ENCODE results near the gene PIGA.

Gene PIGA, protein sequence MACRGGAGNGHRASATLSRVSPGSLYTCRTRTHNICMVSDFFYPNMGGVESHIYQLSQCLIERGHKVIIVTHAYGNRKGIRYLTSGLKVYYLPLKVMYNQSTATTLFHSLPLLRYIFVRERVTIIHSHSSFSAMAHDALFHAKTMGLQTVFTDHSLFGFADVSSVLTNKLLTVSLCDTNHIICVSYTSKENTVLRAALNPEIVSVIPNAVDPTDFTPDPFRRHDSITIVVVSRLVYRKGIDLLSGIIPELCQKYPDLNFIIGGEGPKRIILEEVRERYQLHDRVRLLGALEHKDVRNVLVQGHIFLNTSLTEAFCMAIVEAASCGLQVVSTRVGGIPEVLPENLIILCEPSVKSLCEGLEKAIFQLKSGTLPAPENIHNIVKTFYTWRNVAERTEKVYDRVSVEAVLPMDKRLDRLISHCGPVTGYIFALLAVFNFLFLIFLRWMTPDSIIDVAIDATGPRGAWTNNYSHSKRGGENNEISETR

DNA sequence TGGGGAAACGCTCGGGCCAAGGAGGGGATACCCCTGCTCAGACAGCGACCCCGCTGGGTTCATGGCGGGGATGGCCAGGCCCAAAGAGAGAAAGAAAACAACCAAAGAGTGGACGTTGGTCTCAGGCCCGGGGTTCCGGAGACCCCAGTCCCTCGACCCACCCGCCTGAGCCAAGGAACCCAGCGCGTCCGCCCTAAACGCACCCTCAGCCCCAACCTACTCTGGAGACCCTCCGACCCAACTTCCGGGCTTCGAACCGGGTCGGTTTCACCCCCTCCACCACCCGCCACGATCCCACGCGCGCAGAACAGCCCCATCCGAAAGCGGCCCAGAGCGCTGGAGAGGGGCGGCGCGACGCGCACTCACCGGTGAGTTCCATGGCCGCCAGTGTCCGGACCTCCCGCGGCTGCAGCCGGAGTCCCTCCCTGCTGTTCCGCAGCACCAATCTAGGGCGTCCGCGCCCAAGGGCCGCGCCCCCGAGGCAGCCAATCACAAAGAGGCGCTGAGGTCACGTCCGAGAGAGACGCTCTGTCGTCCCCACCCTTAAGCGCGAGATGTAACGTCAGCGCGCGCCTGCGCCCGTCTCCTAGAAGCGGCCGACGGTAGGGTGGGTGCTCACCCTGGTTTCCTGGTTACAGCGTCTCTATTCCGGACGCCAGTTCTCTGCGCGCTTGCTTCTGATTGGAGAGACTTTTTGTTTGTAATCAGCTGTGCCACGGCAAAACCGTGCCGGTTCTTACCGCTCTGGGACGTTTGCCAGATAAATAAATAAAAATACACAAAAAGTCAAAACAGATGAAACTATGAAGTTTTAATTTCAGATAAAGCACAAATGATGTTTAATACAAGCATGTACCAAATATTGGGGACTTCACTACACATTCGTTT lies at the start of gene PIGA:
PIGA (minus strand) TSS at position 389 of the 888 bp plus-strand sequence. CDS start 3,593 bp downstream, outside the sequence.
- peak; percentile 71 to 76 for DNase-seq (ENCODE audit: low read depth in 2 of 2)

DNA sequence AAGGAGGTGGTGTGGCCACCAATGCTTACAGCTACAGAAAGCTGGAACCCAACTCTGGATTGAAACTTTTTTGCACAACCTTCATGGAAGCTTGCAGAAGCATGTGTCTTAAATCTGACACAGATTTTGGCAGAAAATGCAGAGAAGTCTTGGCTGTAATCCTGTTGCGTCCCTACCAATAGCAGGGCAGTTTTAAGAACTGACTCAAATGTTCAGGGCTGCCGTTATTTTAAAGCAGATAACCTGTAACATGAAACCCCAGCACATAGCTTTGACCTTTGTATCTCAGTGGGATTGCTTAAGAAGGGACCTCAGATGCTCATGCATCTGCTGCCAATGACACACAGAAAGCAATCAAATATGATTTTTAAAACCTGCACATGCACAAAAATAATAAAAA lies 49.0 kb upstream of the PIGA start, which contains the start of gene VEGFD:
VEGFD (minus strand) TSS at position 110 of the 400 bp plus-strand sequence. CDS start 467 bp downstream, outside the sequence.
- DNase-seq (ENCODE audit: low read depth in 2 of 2): no peak

DNA sequence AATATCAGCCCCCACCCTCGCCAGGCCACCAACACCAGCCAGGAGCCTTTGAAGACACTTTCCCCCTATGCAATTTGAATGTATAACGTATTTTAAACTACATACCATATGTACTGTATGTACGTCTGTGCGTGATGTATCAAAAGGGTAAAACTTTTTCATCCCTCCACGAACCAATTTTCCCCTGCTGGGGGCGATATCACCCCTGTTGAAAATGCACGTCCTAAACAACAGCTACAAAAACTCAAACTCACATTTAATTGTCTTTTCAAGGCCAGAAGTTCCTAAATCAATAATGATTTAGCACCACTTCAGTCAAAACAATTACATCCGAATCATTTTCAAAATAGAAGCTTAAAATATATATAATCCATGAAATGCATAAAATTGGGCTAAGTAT lies 47.5 kb upstream of the PIGA start:
- DNase-seq (ENCODE audit: low read depth in 2 of 2): no peak

DNA sequence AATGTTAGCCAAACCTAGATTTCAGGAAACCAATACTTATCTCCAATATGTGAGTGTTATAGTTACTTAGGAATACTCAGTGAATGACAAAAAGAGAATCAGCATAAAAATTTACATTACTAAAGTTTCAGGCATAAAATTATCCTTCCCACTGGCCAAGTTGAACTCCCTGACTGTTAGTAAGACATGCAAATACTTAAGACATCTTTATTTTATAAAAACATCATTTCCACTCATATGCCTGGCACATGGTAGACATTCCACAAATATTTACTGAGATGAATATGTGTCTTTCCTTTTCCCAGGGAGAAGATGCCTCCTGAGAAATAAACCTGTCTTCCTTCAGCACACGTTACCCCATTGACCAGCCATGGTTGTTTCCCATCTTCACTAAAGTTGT lies 41.6 kb upstream of the PIGA start:
- DNase-seq (ENCODE audit: low read depth in 2 of 2): no peak

DNA sequence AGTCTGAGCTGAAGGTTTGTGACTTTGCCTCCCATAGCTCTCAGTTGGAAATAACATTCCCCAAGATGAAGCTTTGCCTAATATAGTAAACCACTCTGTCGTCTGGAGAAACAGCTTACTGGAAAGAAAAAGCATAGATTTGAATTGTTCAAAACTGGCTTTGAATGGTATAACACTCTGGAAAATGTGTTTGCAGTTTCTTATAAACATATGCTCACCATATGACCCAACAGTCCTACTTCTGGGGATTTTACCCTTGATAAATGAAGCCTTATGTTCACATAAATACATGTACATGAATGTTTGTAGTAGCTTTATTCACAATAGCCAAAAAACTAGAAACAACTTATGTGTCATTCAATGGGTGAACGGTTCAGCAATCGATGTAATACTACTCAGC lies 38.7 kb upstream of the PIGA start:
- no peak for DNase-seq (ENCODE audit: low read depth in 2 of 2)

DNA sequence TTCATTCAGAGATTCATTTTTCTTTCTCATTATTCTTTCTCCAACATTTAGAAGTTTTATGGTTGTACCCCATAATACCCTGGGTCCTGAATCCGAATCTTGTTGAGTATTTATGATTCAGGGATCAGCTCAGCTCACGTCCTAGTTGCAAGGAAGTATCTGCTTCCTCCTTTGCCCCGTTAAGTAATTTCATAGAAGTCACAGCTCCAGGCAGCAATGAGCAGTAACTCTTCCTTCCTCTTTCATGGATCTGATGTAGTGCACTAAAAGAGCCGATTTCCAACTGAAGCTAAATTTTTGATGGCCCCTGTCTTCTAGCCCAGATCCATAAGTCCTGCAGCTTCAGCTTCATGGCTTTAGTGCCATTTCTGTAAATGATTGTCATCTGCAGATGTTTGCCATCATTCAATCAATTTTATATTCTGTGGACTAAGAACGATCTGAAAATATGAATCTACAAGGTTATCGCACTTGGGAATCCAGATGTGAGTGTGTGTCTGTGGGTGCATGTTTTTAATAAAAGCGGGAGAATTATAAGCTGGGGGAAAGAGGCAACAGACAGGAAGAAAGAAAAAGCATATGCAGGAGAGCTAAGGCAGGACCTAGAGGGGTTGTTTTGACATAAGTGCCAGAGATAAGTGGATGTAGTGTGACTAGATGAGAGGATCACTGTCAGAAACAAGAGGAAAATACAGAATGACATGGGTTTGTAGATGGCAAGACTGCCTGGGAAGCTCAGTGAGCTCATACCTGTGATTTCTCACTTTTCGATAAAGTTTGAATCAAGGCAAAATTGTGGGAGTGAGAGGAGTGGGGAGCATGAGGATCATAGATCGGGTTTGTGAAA lies 31.4 kb upstream of the PIGA start:
- no peak for DNase-seq (ENCODE audit: low read depth in 2 of 2)

DNA sequence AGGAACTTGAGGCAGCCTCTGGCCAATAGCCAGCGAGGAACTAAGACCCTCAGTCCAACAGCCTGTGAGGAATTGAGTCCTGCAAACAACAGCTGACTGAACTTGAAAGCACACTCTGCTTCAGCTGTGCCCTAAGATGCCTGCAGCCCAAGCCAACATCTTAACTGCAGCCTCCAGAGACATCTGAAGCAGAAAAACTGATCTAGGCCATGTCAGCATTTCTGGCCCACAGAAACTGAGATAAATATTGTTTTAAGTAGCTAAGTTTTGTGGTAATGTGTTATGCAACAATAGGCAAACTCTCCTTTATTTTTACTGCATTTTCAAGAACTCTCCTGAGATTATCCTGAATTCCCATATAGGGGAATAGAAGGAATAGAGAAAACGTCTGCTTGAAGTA lies 24.4 kb upstream of the PIGA start:
- DNase-seq (ENCODE audit: low read depth in 2 of 2): no peak

DNA sequence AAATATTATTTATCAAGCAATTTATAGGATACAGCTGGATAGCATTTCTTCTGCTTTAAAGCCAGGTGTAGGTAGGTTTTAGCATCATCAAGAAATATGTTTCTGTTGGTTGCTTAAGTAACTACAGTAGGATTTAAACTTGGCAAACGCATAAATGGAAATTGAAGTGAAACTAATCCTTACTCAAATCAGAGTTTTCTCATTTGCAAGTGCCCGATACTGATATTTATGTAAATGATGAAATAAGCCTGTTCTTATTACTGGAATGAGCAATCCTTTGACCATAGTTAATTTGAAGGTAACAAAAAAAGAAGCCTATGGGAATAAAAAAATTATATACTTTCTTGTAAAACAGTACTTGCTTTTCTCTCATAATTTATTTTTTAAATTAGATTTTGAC lies 23.2 kb upstream of the PIGA start:
- DNase-seq (ENCODE audit: low read depth in 2 of 2): no peak

DNA sequence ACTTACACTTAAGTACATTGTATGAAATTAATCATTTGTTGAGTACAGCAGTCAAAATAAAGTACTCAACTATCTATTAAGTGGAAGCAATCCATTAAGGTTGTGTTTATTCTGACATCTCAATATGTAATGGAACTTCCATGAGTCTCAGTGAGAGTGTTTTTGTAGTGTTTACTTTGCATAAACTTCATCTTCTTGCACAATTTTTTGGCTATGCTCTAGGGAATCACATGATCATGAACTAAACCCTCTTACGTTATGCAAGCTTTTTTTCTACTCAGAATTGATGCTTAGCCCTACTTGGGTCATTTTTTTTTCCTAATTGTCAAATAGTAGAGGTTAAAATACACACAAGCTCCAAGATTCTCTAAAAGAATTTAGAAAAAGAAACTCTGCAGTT lies 21.1 kb upstream of the PIGA start:
- no peak for DNase-seq (ENCODE audit: low read depth in 2 of 2)

DNA sequence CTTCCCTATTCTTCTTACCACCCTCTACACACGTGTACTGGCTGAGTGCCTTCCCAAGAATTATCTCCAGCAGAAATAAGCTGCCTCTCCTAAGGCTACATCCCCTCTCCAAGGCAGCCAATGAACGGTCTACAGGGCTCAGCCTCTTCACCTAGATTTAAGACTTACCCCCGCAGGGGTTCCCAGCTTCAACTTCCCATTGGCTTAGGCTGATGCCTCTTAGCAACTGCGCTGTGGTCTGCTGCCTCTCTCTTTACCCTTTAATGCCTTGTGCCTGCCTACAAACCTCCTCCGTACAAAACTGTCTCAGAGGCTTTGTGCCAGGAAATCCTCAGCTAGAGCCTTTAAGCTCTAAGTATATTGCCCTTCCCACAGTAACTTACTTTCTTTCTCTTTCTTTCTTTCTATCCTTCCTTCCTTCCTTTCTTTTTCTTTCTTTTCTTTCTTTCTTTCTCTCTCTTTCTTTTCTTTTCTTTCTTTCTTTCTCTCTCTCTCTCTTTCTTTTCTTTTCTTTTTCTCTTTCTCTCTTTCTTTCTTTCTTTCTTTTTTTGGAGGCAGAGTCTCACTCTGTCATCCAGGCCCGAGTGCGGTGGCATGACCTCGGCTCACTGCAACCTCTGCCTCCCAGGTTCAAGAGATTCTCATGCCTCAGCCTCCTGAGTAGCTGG lies 15.1 kb upstream of the PIGA start:
- no peak for DNase-seq (ENCODE audit: low read depth in 2 of 2)

DNA sequence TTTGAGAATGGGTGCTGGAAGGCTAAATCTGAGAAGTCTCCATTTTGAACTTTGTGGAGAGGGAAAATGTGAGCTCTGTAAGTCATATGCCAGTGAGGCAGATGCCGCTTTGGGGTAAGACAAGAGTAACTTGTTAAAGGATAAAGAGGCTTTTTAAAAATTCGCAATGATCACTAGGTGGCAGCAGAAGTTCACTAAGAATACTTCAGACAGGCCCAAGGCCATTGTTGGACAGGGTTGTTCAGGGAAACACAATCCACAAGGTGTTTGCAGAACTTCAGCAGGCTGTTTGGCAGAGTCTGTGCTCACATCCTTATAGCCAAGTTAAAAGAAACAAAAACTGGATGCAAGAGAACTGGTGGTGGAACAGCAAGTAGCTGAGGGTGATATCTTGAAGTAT lies 13.7 kb upstream of the PIGA start:
- no peak for DNase-seq (ENCODE audit: low read depth in 2 of 2)

DNA sequence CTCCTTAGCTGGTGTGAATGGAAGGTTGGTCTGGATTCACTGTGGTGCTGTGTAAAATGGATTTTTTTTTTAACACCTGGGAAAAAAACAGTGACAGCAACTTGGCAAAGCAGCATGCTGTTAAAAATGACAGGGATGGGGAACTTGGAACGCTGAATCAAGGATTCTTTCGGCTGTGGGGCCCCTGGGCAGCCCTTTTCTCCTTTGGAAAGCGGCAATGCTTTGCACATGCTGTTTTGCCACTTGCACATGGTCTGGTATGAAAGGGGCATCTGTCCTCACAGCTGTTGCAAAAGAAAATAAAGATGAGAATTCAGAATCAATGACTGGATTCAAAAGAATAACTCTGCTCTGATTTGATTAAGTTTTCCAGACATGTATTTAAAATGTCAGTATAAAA lies 10.7 kb upstream of the PIGA start:
- no peak for DNase-seq (ENCODE audit: low read depth in 2 of 2)

DNA sequence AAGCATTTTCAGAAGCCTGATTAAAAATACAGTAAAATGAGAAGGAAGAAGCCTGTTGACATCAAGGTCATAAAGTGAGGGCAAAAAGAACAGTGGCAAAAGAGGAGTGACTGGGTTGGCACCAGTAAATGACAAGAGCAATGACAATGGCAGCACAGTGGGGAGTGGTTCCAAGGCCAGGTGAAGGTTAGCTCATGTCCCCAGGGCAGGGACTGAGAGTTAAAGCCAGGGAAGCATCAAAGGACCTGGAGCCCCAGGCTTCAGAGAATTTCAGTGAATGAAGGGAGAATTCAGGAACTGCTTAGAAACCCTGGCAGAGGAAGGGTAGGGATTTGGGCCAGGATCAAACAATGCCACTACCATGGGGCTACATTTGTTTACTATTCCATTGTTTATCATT lies 8.8 kb upstream of the PIGA start:
- no peak for DNase-seq (ENCODE audit: low read depth in 2 of 2)

DNA sequence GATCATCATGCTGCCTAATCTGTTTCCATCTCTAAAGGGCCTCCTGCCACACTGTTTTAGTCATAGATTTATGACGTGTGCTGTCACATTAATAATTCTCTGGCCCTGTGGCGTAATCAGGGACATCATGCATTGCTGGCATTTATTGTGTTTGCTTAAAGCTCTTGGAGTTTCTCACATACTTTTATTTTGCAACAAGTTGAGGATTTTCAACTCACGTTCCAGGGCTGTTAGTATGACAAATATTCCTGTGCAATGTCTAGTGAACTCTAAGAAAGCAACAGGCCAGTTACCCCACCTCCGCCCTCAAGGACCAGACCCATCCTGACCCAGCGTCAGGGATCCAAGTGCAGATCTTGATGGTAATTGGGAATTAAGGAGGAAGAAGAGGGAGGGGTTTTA lies 7.8 kb upstream of the PIGA start:
- no peak for DNase-seq (ENCODE audit: low read depth in 2 of 2)

DNA sequence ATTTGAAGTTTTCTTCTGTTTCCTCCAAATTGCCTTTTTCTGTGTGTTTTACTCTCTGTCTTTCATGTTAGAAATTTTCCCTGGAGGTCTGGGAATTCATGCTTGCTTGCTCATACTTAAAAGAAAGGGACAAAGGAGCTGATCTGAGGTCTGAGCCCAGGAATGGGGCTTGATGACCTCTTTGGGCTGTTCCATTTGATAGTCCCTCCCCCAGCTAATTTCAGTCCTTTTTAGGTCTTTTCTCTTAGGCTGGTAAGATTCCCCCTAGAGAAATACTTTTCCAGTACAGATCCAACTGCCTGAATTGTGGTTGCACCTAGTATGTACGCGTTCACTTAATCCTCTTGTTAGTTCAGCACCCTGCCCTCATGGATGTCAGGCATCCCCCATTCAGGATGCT lies 5.5 kb upstream of the PIGA start:
- no peak for DNase-seq (ENCODE audit: low read depth in 2 of 2)

DNA sequence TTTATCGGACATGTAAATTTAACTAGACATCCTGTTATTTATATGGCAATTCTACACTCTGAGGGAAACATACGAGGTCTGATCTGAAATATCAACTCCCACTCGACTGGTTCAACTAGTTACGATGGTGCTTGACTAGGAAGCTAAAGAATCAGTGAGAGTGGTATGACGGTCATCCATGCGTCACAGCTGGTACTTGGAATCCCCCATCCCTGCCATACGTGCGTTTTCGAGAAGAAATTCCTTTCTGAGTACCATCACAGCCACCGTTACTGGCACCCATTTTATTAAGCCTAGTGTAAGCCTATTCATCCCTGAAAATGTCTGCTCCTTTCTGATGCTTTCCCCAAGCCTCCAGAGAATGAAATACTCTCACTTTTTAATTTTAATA lies 695 bp upstream of the PIGA start:
- no peak for DNase-seq (ENCODE audit: low read depth in 2 of 2)

DNA sequence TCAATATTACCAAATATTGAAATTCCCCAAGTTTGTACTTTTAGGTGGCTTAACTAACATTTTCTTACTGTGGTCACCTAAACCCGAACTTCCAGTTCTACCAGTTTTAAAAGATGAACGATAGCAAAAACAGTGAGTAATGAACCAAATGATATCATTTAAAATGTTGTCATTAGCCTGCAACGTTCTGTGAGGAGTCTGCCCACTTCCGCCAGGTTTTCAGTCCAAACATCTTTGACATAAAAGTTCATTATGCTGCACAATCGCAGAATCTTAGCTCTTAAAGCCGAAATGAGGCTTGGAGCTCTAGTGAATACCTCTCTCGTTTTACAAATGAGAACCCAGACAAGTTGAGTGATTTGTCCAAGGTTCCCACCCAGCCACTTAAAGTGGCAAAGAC lies 762 bp downstream of the PIGA start:
- no peak for DNase-seq (ENCODE audit: low read depth in 2 of 2)

DNA sequence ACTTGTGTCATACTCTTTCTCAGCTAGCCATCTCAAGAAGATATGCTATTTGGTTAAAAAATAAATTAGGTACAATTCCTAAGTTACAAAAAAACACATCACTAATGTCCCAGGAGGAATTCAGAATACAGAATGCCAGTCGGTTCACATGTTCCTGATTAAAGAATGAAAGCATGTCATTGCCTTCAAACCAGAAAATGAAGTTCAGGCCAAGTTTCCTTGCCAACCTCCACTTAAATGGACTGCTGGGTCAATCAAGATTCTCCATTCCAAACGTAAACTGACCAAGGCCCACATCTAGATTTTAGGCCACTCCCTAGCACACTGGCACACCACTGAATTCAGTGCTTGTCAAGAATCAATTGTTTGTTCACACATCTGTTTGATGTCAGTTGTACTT lies 6.5 kb downstream of the PIGA start:
- DNase-seq (ENCODE audit: low read depth in 2 of 2): no peak

DNA sequence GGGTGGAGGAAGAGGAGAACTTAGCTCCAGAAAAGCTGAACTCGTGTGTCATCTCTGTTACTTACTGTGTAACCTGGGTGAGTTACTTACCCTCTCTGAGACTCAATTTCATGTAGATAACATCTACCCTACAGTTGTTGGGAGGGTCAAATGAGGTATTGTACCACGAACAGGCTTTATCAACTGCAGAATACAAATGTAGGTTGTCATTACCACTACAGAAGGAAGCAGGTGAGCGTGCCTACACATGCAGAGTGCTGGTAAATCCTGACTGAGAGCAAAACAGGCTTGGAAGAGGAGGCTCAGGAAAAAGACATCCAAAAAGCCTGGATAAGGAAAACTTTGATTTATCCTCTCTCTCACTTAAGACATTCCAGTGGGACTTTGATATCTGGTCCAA lies 7.2 kb downstream of the PIGA start:
- DNase-seq (ENCODE audit: low read depth in 2 of 2): no peak

DNA sequence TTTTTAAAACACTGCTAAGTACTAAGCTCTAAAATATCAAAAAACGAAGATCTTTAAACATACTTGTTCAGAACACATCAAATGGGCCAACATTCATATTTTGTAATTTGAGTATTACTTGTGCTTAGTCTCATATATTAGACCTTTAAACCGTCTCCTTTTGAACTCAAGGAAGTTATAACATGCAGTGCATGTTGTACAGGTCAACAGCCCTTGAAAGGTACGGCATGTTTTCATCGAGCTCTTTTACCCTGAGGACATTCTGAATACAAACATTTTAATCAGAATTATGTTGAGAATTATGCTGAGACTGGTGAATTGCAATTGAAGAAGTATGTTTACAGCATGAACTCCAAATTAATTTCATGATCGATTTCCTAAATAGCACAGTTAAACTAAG lies 12.9 kb downstream of the PIGA start:
- no peak for DNase-seq (ENCODE audit: low read depth in 2 of 2)

DNA sequence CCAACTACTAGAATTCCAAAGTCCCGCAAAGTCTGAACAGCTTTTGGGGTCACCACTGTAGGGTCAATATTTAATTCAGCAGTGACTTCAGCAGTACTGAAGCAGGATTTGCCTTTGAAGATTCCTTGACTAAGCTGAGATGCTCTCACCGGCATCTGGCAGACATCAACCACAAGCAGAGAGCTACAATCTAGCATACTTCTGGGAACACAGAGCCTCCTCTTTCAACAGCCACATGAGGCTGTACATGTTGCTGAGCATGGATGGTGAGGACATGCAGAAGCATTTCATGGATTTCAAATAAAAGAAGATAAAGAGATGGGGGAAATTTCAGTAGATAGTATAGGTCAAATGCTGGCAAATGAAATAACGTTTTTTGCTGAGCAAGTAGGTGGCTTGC lies 13.3 kb downstream of the PIGA start:
- DNase-seq (ENCODE audit: low read depth in 2 of 2): no peak
